Parathyroid adenoma (tissue), 2 donors: ENCODE results near the gene KLHDC4.

Experiments used
- H2AFZ ChIP-seq: fragments of 300-600 bp; sonication (generic); one replicate; pipeline ENCODE4 v1.7.0; 2017; ENCODE audit warnings: antibody characterized with exemption, mild to moderate bottlenecking
- H3K27ac ChIP-seq: fragments of 300-600 bp; sonication (generic); one replicate; pipeline ENCODE4 v1.7.0; 2017
- H3K27me3 ChIP-seq: fragments of 300-600 bp; sonication (generic); one replicate; pipeline ENCODE4 v1.7.0; 2017; ENCODE audit warnings: low read length; ENCODE audit not compliant: control insufficient read depth, insufficient read depth
- H3K36me3 ChIP-seq: fragments of 300-600 bp; sonication (generic); one replicate; pipeline ENCODE4 v1.7.0; 2017; ENCODE audit warnings: low read length; ENCODE audit not compliant: control insufficient read depth, insufficient read depth
- H3K4me1 ChIP-seq: fragments of 300-600 bp; sonication (generic); one replicate; pipeline ENCODE4 v1.7.0; 2017; ENCODE audit warnings: control low read depth
- H3K4me2 ChIP-seq: fragments of 300-600 bp; sonication (generic); one replicate; pipeline ENCODE4 v1.7.0; 2017; ENCODE audit warnings: low read length
- H3K4me3 ChIP-seq: fragments of 300-600 bp; sonication (generic); one replicate; pipeline ENCODE4 v1.7.0; 2017; ENCODE audit warnings: low read depth, low read length
- H3K79me2 ChIP-seq: fragments of 300-600 bp; sonication (generic); one replicate; pipeline ENCODE4 v1.7.0; 2017; ENCODE audit warnings: control low read depth
- H3K9ac ChIP-seq: fragments of 300-600 bp; sonication (generic); one replicate; pipeline ENCODE4 v1.7.0; 2017; ENCODE audit warnings: mild to moderate bottlenecking
- H3K9me3 ChIP-seq: fragments of 300-600 bp; sonication (generic); one replicate; pipeline ENCODE4 v1.7.0; 2017; ENCODE audit warnings: low read length; ENCODE audit not compliant: control insufficient read depth
- CTCF ChIP-seq: fragments of 300-600 bp; sonication (generic); IDR thresholded peaks from one replicate; pipeline ENCODE4 v1.7.0; 2017; ENCODE audit warnings: antibody characterized with exemption, mild to moderate bottlenecking
- donor health status: primary hyperparathyroidism.

The KLHDC4 gene

DNA sequence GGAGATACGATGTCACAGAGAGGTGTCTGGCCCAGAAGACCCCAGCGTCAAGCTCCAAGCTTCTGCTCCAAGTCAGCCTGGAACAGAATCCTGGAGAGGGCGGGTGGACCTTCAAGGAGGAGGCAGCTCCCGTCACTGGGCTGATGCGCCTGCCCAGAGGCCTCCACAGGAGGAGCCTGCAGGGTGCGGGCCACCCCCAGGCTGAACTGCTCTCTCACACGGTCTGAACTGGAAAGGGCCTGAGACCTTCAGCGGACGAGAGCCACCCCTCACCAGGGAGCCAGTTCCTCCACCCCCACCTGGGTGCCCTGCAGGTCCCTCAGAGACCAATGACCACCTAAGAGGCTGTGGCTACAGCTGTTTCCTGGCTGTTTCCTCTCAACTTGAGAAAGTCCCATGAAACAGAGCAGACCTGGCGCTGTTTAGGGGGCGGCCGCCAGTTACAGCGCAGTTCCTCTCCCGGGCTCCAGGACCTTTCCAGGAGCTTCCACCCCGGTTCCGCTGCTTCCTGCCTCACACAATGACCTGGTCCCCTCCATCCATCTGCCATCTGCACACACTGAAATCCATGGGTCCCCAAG is 36.0 kb upstream of the KLHDC4 start:
- no peaks in the 10 kb centered on the region for H3K79me2 ChIP-seq
- no peak overlapping the region for H3K27ac ChIP-seq

GRCh38 chr16:87800497-87800896 is 34.7 kb upstream of the KLHDC4 start:
- Histone ChIP-seq H3K27ac (no peak overlapping the region), H3K36me3 (no peaks in the 10 kb centered on the region)
- no peak for TF ChIP-seq CTCF

More for the DNA sequence above, 36.0 kb upstream of the KLHDC4 start:
- H3K36me3 ChIP-seq, result no peaks in the 10 kb centered on the region
- no peak overlapping the region for H3K4me2 ChIP-seq
- TF ChIP-seq CTCF, result no peak
- no peak overlapping the region for H2AFZ ChIP-seq
- H3K9ac ChIP-seq, result no peak overlapping the region
- H3K9me3 ChIP-seq, result no peaks in the 10 kb centered on the region
- no peaks in the 10 kb centered on the region for H3K27me3 ChIP-seq
- no peaks in the 10 kb centered on the region for H3K4me1 ChIP-seq
- H3K4me3 ChIP-seq, result no peak overlapping the region

GRCh38 chr16:87795336-87795735 is 29.6 kb upstream of the KLHDC4 start:
- no peaks in the 10 kb centered on the region for H3K9me3 ChIP-seq

More at GRCh38 chr16:87800497-87800896, 34.7 kb upstream of the KLHDC4 start:
- Histone ChIP-seq H3K4me2 (no peak overlapping the region), H3K9me3 (no peaks in the 10 kb centered on the region), H3K79me2 (no peaks in the 10 kb centered on the region), H3K4me1 (no peaks in the 10 kb centered on the region), H3K4me3 (no peak overlapping the region), H3K9ac (no peak overlapping the region), H3K27me3 (no peaks in the 10 kb centered on the region), H2AFZ (no peak overlapping the region)

DNA sequence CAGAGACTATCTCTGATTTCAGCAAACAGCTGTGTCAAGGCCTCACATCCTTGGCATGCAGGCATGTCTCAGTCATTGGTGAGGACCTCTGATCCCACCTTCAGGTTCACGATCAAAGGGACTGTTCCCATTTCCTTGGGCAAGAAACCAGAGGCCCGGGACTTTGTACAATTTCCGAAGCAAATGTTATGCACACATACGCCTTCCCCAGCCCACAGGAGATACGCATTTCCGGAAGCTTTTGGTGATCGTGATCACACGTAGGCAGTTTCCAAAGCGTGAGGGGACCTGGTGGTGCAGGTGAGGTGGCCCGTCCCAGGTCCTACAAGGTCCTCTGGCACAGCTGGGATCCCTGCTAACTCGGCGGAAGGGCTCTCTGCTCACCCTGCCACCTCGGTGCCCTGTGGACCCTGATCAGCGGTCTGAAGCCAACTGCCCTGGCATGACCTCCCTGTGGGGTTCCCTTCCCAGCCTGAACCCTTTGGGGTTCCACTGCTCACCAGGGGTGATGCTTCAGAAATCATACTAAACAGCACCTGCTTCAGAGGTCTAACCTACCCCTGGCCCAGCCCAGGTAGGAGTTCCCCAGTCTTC is 28.8 kb upstream of the KLHDC4 start:
- H3K4me3 ChIP-seq, result no peak overlapping the region
- H3K79me2 ChIP-seq, result no peaks in the 10 kb centered on the region
- H3K9me3 ChIP-seq, result no peaks in the 10 kb centered on the region
- H3K27me3 ChIP-seq, result no peaks in the 10 kb centered on the region
- no peak for TF ChIP-seq CTCF
- H3K4me1 ChIP-seq, result no peaks in the 10 kb centered on the region
- H3K27ac ChIP-seq, result no peak overlapping the region
- H3K4me2 ChIP-seq, result no peak overlapping the region
- H2AFZ ChIP-seq, result no peak overlapping the region
- H3K9ac ChIP-seq, result no peak overlapping the region
- H3K36me3 ChIP-seq, result no peaks in the 10 kb centered on the region

More at GRCh38 chr16:87795336-87795735, 29.6 kb upstream of the KLHDC4 start:
- no peak overlapping the region for H3K9ac ChIP-seq
- no peaks in the 10 kb centered on the region for H3K36me3 ChIP-seq
- no peaks in the 10 kb centered on the region for H3K4me1 ChIP-seq
- H3K79me2 ChIP-seq, result no peaks in the 10 kb centered on the region
- H3K4me2 ChIP-seq, result no peak overlapping the region
- H3K27me3 ChIP-seq, result no peaks in the 10 kb centered on the region
- no peak for TF ChIP-seq CTCF
- no peak overlapping the region for H2AFZ ChIP-seq
- no peak overlapping the region for H3K27ac ChIP-seq
- no peak overlapping the region for H3K4me3 ChIP-seq

- Histone ChIP-seq H3K9ac (no peak overlapping the region), H3K27ac (no peak overlapping the region), H3K79me2 (no peaks in the 10 kb centered on the region), H3K36me3 (no peaks in the 10 kb centered on the region), H3K4me1 (no peaks in the 10 kb centered on the region), H3K4me3 (no peak overlapping the region), H2AFZ (no peak overlapping the region), H3K4me2 (no peak overlapping the region), H3K9me3 (no peaks in the 10 kb centered on the region), H3K27me3 (no peaks in the 10 kb centered on the region)
- no peak for TF ChIP-seq CTCF
These were observed 26.4 kb upstream of the KLHDC4 start for GRCh38 chr16:87792205-87792565.
